GM21360 (cell line): Measurements from ENCODE around the gene GAPDHS.

ENCODE experiments used
- ATAC-seq: cut with Tn5 transposase; IDR thresholded peaks from one replicate; pipeline ENCODE4 v1.9.1; 2021; ENCODE audit warnings: mild to moderate bottlenecking, moderate library complexity; ENCODE audit not compliant: unreplicated experiment

Gene GAPDHS

DNA sequence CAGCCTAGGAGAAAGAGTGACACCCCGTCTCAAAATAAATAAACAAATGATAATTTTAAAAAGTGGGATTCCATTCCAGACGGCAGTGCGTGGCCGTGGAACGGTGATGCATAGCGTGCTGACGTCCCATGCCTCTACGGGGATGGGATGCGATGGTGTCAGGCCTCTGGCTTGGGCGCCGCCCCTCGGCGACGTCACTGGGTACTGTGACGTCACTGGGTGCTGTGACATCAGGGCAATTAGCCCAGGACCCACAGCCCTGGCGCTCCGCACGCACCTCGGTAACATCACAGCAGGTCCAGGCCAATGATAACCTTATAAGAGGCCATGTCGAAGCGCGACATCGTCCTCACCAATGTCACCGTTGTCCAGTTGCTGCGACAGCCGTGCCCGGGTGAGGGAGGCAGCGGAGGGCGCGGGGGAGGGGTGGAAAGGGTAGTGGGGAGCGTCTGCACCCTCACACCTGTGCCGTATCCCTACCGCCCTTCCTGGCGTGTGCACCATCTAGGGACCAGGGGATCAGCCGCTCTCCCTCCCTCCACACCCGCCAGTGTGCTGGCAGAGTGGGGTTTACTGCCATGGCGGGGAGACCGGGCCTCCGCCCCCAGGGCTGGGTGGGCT lies at the start of gene GAPDHS:
Gene GAPDHS (plus strand): TSS at position 256 of the 621 bp plus-strand sequence. CDS start 72 bp downstream, at position 328.
- ATAC-seq = no peak

DNA sequence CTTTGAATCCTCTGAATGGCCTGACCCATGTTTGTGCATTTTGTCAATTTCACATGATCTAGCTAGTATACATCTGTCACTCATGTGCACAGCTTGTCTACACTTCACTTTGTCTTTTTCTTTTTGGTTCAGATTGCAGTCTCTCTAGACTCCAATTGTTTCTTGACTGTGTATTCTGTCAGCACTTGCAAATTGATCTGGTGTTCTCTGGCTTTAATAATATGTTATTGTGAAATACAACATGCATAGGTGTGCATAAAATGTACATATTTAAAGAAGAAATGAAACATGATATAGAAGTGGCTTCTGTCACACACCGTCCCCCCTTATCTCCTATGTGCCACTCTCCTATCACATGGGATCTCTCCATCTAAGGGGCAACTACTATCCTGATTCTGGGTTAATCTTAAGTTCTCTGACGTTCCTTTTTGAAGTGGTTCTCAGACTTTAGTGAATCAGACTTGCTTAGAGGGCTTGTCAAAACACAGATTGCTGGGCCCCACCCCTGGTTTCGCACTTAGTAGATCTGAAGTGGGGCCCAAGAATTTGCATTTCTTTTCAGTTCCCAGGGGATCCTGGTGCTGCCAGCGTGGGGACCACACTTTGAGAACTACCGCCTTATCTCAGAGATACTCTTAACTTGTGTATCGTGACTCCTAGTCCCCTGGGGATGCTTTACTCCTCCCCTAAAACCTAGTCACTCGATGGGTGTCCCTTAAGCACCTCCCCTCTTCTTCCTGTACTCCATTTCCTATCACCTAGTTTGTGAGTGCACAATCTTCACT lies 48.8 kb upstream of the GAPDHS start:
- ATAC-seq = peak; percentile 81

DNA sequence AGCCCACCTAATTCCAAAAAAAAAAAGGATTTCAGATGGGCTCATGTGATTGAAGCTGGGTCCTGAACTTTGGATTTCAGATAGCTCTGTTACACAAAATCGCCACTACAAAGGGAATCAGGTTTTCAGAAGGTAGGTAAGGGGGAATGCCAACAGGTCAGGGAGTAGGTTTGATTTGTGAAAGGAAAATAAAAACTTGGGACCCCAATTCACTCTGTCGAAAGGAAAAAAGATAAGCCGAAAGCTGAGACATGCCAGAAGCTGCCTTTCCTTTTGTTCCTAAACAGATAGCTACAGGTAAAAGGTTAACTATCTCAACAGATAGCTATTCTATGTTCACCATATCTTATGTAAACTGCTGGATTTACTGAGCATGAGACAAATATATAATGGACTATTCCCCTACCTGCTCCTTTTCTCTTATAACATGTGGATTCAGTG lies 47.0 kb upstream of the GAPDHS start:
- no peak for ATAC-seq

DNA sequence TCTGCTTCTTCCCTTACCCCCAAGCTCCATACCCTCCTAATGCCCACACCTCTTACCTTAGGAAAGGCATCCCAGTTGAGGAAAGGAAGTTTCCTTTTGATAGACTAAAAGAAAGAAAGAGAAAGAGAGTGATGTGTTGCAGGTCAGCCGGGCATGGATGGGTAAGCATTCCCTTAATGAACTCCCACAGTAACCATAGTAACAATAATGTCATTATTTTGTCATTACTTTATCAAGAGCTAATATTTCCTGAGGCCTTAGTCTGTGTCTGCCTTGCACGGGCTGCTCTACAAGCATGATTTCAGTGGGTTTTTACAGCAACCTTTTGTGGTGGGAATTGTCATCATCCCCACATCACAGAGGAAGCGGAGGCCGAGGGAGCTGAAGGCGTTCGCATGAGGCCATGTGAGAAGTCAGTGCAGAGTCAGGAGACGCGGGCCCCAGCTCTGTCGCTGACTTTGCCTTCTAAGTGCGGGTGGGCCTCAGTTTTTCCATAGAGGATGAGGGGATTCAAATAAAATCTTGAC lies 45.5 kb upstream of the GAPDHS start:
- ATAC-seq = no peak

DNA sequence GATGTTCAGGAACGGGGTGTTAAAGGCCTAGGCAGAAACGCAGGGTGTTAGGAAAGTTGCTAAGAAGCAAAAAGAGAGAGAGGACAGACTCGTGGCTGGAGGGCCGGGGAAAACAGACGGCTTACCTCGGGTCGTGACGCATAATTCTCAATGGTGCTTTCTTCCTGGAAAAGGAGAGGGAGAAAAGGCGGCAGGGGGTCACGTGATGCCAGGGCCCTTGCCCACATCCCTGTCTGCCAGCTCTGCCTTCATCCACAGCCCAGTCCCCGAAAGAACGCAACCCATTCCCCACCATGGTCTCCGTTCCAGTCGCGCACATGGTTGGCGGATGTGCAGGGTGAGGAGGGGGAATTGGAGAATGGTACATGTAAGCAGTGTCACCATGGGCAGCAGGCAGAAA lies 44.6 kb upstream of the GAPDHS start:
- no peak for ATAC-seq

DNA sequence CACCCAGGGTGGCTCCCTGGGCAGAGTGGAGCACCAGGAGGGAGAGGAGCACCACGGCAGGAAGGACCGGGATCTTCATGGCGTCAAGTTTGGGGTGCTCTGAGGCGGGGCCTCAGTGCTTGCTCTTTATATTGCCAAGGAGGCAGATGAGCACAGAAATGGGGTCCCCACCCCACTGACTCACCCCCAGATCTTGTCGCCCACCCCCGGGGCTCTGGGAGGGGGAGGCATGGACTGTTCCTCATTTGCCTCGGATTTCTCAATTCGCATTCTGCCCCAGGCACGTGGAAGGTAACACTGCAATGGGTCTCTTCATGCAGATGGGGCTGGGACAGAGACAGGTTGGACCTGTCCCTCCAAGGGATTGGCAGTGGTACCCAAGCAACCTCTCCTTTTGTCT lies 42.9 kb upstream of the GAPDHS start, which contains the start of gene KRTDAP:
Gene KRTDAP (minus strand): TSS at position 101 of the 400 bp plus-strand sequence. CDS start 22 bp downstream, at position 79.
- ATAC-seq = no peak

DNA sequence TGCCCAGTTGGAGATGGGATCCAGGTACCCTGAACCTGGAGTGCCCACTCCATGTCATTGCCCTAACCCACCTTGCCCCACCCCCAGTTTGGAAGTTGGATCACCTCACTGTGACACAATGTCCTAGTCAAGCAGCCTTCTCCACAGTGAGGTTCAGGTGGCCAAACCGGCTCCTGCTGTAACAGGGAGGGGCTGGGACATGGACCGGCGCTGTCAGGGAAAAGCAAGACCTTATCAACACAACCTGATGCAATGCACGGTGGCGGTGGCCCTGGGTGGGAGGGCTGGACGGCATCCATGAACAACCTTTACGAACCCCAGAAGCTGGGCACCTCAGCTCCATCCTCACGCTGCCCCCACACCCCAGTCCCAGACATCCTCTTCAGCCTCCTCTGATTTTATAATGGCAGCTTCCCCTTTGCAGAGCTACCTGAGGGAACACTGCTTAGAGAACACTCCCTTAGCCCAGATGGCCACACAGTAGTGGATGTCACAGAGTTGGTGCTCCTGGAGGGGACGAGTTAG lies 41.4 kb upstream of the GAPDHS start:
- no peak for ATAC-seq

DNA sequence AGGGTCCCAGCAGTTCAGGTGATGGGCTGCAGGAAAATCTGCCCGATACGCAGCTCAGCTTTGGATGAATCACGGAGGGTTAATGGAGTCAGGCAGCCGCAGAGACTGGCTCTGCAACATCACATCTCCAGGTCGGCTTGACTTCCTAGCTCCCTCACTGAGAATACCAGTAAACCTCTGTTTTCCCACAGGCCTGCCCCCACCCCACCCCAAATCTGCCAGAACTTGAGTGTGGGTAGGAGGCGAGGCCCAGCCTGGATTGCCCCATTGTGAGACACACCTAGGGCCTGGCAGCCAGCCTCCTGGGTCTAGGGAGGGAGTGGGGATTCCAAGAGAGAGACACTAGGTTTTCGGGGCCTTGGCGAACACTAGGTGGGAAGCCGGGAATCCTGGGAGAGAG lies 39.3 kb upstream of the GAPDHS start:
- ATAC-seq = no peak

DNA sequence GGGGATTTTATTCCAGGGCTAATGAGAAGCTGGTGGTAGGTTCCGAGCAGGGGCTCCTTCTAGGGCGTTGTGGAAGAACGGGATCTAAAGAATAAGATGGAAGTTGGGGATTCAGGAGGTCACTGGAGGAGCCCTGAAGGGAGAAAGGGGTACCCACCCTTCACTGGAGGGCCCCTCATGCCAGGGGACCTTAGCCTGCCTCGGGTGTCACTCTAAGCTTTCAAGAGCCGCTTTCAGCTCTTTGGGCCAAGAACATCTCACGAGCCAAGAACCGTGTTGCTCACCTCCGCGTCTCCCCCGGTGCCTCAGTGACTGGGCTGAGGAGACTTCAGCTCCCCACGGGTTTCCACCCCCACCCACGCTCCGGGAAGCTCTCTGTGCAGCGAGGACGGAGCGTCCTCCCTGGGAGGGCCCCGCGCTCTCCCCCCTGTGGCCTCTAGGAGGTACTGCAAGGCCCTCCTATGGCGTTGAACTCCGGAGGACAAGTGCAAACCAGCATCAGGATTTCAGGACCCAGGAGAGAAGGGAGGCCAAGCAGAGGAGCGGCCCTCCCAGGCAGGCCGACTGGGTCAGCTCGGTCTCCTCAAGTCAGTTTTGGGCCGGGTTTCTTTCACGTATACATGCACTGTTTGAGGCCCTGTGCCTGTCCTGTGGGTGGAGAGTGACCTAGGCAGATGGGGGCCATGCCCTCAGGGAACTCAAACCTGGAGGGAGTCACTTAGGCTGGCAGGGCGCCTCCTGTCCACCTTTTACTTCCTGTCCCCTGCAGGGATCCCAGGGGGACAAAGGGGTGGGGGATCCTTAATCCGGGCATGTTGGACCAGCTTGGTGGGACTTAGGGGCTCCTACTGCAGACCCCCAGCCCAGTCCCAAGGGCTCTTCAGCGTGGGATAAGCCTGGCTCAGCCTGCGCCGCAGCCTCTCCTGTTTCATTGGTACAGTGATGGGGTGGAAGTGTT lies 37.9 kb upstream of the GAPDHS start:
- peak; percentile 51 for ATAC-seq

DNA sequence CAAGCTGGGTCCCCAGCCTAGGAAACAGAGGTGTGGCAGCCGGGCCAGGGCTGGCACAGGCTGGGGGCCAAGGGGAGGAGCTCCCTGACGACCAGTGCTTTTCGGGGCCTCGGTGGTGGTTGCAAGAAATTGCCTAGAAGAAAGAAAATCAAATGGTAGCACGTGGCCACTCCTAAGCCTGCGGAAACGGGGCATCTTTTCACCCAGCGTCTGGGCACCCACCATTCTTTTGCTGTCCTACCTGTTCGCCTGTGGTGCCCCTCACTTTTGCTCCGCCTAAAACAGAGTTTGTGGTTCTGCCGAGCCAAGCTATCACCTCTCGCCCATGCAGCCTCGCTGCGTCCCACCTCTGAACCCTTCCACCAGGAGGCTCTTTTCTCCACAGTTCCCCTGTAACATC lies 35.9 kb upstream of the GAPDHS start:
- ATAC-seq = no peak

DNA sequence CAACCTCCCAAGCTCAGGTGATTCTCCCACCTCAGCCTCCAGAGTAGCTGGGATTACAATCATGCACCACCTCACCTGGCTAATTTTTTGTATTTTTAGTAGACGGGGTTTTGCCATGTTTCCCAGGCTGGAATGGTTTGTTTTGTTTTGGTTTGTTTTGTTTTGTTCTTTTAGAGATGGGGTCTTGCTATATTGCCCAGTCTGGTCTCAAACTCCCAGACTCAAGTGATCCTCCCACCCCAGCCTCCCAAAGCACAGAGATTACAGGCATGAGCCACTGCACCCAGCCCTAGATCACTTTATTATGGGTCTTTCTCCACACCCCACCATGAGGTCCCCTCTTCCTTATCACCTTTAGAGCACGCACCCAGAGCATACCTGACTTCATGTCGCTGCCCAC lies 35.0 kb upstream of the GAPDHS start:
- ATAC-seq = no peak

DNA sequence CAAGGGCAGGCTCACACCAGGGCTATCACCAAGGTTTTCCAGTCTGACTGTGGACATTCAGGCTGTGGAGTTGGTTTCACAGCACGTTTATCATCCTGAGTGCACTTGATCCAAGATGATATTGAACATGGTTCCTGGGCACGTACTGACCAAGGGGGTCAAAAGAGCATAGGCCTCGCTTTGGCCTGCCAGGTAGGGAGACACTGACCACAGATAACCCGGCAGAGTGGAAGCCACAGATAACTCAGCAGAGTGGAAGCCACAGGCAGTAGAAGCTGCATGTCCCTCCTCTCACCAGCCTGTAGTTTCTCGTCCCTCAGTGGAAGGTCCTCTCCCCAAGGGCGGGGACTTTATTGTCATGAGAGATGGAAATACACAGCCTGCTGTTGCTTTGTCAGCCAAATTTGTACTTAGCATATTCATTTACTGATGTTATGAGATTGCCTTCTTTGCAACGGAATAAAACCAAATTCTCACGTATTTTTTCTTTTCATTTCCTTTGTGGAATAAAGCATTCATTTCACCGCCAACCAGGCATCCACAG lies 34.2 kb upstream of the GAPDHS start:
- no peak for ATAC-seq

DNA sequence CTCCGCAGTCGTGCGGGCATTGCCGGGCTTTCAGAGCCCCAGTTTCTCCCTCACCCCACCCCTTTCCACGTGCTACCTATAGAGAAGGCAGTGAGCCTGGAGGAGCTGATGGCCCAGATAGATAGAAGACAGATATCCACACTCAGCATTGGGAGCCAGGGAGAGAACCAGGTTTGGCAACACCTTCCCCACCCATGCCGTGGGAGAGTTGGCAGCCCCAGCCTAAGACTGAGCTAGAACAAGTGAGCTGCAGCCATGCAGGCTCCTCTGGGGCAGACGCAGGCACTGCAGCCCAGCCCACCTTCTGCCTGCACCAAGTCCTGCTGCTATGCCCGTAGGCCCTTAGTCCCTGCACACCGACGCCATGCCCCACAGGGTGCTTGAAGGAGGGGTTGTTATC lies 32.6 kb upstream of the GAPDHS start:
- ATAC-seq = no peak

DNA sequence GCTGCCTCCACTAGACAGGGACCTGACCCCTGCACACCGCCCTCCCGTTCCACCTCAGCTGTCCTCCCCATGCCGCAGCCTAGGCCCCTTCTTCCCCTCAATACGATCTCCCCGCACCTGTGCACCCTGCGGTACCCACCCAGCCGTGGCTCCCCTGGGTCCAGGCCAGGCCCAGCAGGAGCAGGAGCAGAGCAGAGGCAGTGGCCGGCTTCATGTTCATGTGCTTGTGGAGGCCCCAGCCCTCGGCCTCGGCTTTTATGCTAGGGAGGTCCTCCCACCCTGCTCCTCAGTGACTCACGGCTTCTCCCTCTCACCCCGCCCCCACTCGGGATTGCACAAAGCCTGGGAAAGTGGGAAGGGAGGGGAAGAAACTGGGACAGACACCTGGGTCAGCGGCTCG lies 31.6 kb upstream of the GAPDHS start:
- ATAC-seq = no peak

DNA sequence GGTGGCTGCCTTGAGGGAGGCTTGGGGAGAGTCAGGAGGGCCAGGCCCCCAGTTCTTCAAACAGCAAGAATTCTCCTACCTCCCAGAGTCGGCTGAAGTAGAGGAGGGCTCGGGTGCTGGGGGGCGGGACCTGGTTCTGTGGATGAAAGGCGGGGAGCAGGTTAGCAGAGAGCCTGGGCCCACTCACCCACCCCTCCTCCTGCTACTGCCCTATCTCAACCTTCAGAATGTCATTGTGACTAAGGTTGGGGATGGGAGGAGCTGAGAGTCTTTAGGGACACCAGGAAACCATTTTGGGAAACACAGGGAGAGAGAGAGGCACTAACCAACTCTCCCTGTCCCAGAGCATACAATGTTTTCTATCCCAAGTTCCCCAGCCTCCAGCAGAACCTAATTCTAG lies 30.5 kb upstream of the GAPDHS start:
- no peak for ATAC-seq

DNA sequence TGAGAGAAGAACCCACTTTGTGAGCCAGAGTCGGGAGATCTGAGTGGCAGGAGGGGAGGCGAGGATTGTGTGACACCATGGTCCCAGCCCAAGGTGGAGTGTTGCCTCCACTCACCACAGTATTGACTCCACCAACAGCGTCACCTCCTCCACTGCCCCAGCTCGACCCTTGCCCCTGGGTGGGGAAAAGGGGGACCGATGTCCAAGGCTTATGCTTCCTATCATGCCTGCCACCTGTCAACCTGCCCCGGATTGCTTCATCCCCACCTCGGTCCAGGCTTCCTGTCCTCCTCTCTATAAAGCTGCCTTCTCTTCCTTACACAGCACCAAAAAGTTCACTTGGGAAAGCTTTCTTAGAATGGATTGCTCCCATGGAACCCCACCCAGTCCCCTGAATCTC lies 27.2 kb upstream of the GAPDHS start:
- no peak for ATAC-seq

DNA sequence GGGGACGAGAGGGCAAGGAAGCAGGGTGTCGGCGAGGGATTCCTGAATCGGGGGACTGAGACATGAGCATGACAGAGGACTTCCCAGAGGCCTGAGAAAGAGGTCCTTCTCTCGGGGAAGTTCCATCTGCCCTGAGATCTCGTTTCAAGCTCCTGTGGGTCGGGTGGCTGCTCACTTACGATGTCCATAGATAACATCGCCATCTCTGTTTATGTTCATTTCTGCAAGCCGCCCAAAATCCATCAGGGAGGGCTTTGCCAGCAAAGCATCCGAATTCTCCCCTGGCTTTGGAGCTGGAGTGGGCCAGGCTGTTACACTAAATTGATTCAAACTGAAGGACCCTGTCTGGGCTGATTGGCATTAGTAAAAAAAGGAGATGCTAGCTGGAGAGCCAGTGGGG lies 25.7 kb upstream of the GAPDHS start:
- ATAC-seq = no peak

DNA sequence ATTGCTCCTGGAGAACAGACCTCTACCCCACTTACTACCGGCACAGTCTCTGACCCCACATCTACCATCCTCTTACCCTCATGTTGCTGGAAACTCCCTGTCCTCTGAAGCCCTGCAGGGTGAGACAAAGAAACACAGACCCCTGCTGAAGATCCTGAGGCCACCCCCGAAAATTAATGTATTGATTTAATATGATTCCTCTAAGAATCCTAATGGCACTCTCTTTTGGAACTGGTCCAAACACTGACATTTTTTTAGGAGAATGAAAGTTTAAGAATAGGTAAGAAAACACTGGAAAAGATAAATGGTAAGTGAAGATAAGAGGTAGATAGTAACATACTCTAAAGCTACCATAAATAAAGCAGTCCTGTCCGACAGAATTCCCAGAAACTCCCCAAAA lies 25.1 kb upstream of the GAPDHS start:
- no peak for ATAC-seq

DNA sequence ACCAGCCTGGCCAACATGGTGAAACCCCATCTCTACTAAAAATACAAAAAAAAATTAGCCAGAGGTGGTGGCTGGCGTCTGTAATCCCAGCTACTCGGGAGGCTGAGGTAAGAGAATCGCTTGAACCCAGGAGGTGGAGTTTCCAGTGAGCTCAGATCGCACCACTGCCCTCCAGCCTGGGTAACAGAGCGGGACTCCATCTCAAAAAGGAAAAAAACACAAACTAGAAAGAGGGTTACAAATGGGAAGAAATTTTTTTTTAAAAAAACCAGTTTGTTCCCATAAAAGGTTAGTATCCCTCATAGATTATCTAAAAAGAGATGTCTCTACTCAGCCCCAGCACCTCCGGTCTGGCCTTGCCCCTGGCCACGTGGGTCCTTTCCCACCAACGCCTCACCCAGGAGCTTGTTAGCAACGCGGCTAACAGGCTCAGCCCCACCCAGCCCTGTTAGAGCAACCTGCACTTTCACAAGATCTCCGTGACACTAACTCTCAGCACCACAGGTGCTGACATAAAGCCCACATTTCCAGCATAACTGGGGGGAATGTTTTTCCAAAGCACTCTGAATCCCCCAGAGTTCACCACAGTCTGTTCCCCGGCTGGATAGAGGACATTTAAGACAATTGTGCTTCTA lies 24.1 kb upstream of the GAPDHS start:
- ATAC-seq = no peak
